PFSK-1 (cell line): ENCODE measurements around the gene METAP1.

Experiments
- FOXP2 ChIP-seq: optimal IDR thresholded peaks from 2 replicates; pipeline ENCODE3; 2011; ENCODE audit warnings: borderline replicate concordance, control low read depth, inconsistent platforms; ENCODE audit not compliant: insufficient read depth; ENCODE audit errors: extremely low read length, extremely low read depth
- POLR2AphosphoS5 ChIP-seq: IDR thresholded peaks from 2 replicates; pipeline ENCODE4 v1.6.1; 2012; ENCODE audit warnings: low read depth, mild to moderate bottlenecking, control low read depth, low read length, moderate library complexity
- REST ChIP-seq, 2 experiments: IDR thresholded peaks; 2 replicates each; pipeline versions ENCODE4 v1.6.1 to v1.8.0; 2011 to 2012; ENCODE audit warnings: low read depth in 2 of 2, low read length in 2 of 2, control low read depth in 1 of 2, inconsistent platforms in 1 of 2, mild to moderate bottlenecking in 1 of 2, moderate library complexity in 1 of 2; ENCODE audit not compliant: insufficient read depth in 1 of 2
- SIN3A ChIP-seq: IDR thresholded peaks from 2 replicates; pipeline ENCODE4 v1.6.1; 2012; ENCODE audit warnings: mild to moderate bottlenecking, low read length, moderate library complexity, borderline replicate concordance; ENCODE audit not compliant: insufficient read depth
- TAF1 ChIP-seq: IDR thresholded peaks from 2 replicates; pipeline ENCODE4 v1.6.1; 2012; ENCODE audit warnings: low read length, control low read depth, borderline replicate concordance; ENCODE audit not compliant: insufficient read depth

GRCh38 chr4:98966926-98967325, 28.6 kb upstream of the METAP1 start:
- no peak for TF ChIP-seq REST (IDR thresholded peaks at IDR 0.05; ENCODE audit: insufficient read depth in 1 of 2, low read depth in 2 of 2, low read length in 2 of 2)
- TF ChIP-seq POLR2AphosphoS5 = no peak
- no peak for TF ChIP-seq SIN3A
- TF ChIP-seq TAF1 = no peak
- no peak for TF ChIP-seq FOXP2
